BLaER1 treated with 17β-estradiol and CSF1 and Interleukin-3, amounts not matched to agents 10 nM and 100 nM (cell line): ENCODE data around the gene SLC39A5.

ENCODE experiments used
- H3K27ac ChIP-seq, 11 experiments: shearing (Covaris generic); formaldehyde crosslinking; 2 replicates each; pipeline ENCODE4 v1.8.1; 2022
- H3K27me3 ChIP-seq, 11 experiments: shearing (Covaris generic); formaldehyde crosslinking; 2 replicates each; pipeline ENCODE4 v1.8.1; 2022
- H3K36me3 ChIP-seq, 11 experiments: shearing (Covaris generic); formaldehyde crosslinking; 2 replicates each; pipeline ENCODE4 v1.8.1; 2022
- H3K4me1 ChIP-seq, 10 experiments: shearing (Covaris generic); formaldehyde crosslinking; 2 replicates each; pipeline ENCODE4 v1.8.1; 2022
- H3K4me2 ChIP-seq, 11 experiments: shearing (Covaris generic); formaldehyde crosslinking; 2 replicates each; pipeline ENCODE4 v1.8.1; 2022
- H3K4me3 ChIP-seq, 10 experiments: shearing (Covaris generic); formaldehyde crosslinking; 2 replicates each; pipeline ENCODE4 v1.8.1; 2022
- H3K9ac ChIP-seq, 11 experiments: shearing (Covaris generic); formaldehyde crosslinking; 2 replicates each; pipeline ENCODE4 v1.8.1; 2022
- H3K9me3 ChIP-seq, 11 experiments: shearing (Covaris generic); formaldehyde crosslinking; replicated peaks in 1 of 11; 2 replicates each; pipeline ENCODE4 v1.8.1; 2022
- H4K20me1 ChIP-seq, 11 experiments: shearing (Covaris generic); formaldehyde crosslinking; 2 replicates each; pipeline ENCODE4 v1.8.1; 2022
- Cebpa-rat ChIP-seq, 11 experiments: shearing (Covaris generic); IDR thresholded peaks; 2 replicates each; pipeline ENCODE4 v1.8.1; 2022

SLC39A5 gene

DNA sequence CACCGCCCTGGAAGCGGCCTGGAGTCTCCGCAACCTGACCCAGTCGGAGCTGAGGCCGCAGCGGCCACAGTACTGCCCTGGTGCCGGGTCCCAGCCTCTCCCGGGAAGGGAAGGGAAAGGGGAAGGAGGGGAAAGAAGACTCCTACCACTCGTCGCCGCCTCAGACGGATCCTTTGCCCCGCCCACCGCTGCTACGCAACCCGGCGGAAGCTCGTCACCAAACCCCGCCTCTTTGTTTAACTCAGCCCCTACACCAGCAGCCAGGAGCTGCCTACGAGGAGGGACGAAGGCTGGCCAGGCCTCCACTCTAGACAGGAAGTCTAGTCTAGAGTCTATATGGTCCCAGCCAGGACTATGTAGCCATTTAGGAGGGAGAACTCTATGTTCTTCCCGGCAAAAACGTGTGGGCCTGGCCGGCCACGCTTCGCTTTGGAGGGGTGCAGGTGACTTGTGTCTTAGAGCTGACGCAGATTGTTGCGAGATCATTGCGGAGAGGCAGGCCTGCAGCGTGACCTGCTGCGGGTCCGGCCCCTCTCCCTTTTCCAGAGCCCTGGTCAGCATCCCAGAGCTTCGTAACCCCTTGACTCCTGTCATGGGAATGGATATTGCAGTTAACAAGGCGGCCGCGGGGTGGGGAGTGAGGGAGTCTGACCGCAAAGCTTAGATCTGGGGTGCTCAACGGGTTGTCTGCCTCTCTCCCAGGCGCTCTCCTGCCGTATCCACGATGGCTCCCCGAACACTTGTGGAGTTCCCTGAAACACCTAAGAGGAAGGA, 7.9 kb upstream of the SLC39A5 start, which contains the start of gene RNF41:
Gene RNF41 (minus strand): TSS at position 166 of the 774 bp plus-strand sequence. CDS start 7,875 bp downstream, outside the sequence.
- H3K9me3 ChIP-seq: no peaks in the 10 kb centered on the region
- peaks cover 7 to 27% (median 15%) of the 10 kb centered on the region in 11 experiments; a peak in 21 of 22 replicates for H3K36me3 ChIP-seq
- H3K4me3 ChIP-seq: peak within 1 kb of the TSS; percentile 80 to 97 (median 89)
- H4K20me1 ChIP-seq: peaks cover 0 to 35% (median 12%) of the 10 kb centered on the region in 11 experiments; a peak in 11 of 22 replicates
- H3K4me2 ChIP-seq: peak within 1 kb of the TSS; percentile 86 to 100 (median 95)
- H3K4me1 ChIP-seq: peaks cover 47 to 59% (median 52%) of the 10 kb centered on the region in 10 experiments
- TF ChIP-seq Cebpa-rat (IDR thresholded peaks at IDR 0.05): no peak
- peak within 1 kb of the TSS; percentile 82 to 93 (median 89) for H3K27ac ChIP-seq
- no peaks in the 10 kb centered on the region for H3K27me3 ChIP-seq
- H3K9ac ChIP-seq: peak within 1 kb of the TSS; percentile 83 to 93 (median 91)

DNA sequence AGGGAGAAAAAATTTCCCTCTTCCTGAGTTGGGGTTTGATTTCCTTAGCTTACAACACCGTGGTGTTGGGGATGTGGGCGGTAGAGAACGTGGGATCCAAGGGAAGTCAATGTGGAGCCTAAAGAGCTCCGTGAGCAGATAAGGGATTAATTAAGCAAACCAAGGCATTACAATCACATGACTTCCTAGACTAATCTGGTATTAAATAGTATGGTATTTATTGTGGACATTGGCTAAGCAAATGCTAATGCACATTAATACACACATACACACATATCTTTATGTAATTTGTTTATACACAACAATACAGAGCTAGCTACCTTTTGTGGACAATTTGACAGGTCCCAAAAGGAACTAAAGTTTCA, 7.3 kb upstream of the SLC39A5 start:
- peak overlapping the region; percentile 80 to 97 (median 89) for H3K4me3 ChIP-seq

DNA sequence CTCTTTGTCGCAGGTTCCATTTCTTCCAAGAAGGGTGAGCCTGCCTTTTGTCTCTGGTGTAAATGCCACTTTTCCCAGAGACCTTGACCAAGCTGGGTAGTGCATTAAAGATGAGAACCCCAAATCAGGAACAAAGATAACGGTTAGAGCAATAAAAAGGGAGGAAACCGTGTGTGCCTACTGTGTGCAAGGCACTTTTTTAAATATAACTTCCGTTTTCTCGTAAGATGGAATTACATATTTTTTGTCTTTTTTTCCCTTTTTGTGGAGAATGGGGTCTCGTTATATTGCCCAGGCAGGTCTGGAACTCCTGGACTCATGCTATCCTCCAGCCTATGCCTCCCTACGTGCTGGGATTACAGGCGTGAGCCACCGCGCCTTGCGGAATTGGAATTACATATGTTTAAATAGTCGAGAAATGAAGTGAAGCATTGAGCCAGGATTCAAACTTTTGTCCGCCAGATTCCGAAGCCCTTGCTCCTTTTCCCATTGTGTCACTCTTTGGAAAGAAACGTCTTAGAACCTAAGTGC, 6.2 kb upstream of the SLC39A5 start:
- Histone ChIP-seq H3K4me3 (peak overlapping the region; percentile 65 to 79 (median 74); a peak in 19 of 20 replicates), H3K9ac (peak overlapping the region in 7 of 11 experiments; percentile 14 to 85 (median 79); a peak in 13 of 22 replicates), H3K36me3 (peaks cover 0 to 21% (median 6%) of the 10 kb centered on the region in 11 experiments; a peak in 8 of 22 replicates), H3K4me2 (peak overlapping the region; percentile 86 to 100 (median 95)), H3K27me3 (no peaks in the 10 kb centered on the region), H3K4me1 (peaks cover 47 to 66% (median 57%) of the 10 kb centered on the region in 10 experiments), H4K20me1 (peaks cover 0 to 18% (median 0%) of the 10 kb centered on the region in 11 experiments; a peak in 8 of 22 replicates), H3K9me3 (no peaks in the 10 kb centered on the region), H3K27ac (peak overlapping the region in 10 of 11 experiments; percentile 1 to 93 (median 65); a peak in 11 of 22 replicates)
- no peak for TF ChIP-seq Cebpa-rat (IDR thresholded peaks at IDR 0.05)

More for the DNA sequence above, 7.3 kb upstream of the SLC39A5 start:
- H4K20me1 ChIP-seq: peaks cover 0 to 30% (median 6%) of the 10 kb centered on the region in 11 experiments; a peak in 10 of 22 replicates
- peaks cover 2 to 26% (median 13%) of the 10 kb centered on the region in 11 experiments; a peak in 20 of 22 replicates for H3K36me3 ChIP-seq
- peak overlapping the region; percentile 86 to 100 (median 95) for H3K4me2 ChIP-seq
- no peaks in the 10 kb centered on the region for H3K9me3 ChIP-seq
- H3K4me1 ChIP-seq: peaks cover 47 to 59% (median 52%) of the 10 kb centered on the region in 10 experiments
- peak overlapping the region; percentile 83 to 93 (median 91) for H3K9ac ChIP-seq
- TF ChIP-seq Cebpa-rat (IDR thresholded peaks at IDR 0.05): no peak
- H3K27me3 ChIP-seq: no peaks in the 10 kb centered on the region
- H3K27ac ChIP-seq: peak overlapping the region; percentile 82 to 93 (median 89)

DNA sequence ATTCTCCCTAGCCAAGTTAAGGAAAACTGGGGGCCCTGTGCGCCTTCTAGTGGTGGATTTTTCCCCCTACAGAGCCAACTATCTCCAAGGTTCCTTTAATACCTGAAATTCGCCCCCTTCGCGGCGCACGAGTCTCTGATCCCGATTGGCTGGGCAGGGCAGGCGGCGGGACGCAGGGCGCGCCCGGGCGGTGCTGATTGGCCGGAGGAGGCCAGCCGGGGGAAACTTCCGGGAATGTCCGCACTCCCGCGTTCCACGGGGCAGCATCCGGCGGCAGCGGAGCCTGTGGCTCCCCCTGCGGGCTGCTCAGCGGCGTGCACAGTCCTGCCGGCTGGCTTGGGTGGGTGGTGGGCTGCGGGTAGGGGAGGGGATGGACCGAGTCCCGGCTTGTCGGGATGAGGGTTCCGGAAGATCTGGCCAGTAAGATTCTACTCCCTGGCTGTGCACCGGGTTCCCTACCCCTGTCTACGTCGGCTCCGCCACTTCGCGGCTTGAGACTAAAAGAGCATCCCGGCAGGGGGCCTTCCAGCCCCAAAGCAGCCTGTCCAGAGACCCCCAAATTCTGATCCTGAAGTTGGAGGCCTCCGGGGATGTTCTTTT, 5.6 kb upstream of the SLC39A5 start, which contains the start of gene NABP2:
Gene NABP2 (plus strand): TSS at position 241 of the 600 bp plus-strand sequence. CDS start 515 bp downstream, outside the sequence.
- peaks cover 41 to 71% (median 58%) of the 10 kb centered on the region in 10 experiments for H3K4me1 ChIP-seq
- peak within 1 kb of the TSS; percentile 19 to 93 (median 70); a peak in 21 of 22 replicates for H3K27ac ChIP-seq
- TF ChIP-seq Cebpa-rat (IDR thresholded peaks at IDR 0.05): no peak

DNA sequence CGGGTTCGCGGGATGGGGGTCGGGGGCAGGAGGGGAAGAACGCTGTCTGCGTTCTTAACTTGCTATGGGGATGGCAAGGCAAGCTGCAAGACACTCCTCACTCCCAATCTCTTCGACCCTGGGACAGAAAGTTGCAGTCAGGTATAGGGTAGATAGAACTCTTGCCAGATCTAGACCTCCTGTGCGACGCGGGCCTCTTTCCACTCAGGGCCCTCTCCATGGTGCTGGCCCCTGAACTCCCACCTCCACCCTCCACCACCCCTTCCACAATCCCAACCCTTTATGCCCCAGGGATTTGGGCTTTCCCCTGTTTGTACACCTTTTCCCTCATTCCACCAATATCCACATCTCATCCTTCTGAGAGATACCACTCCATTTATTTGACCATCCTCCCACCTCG, 4.9 kb upstream of the SLC39A5 start:
- Histone ChIP-seq H3K4me2 (peak overlapping the region; percentile 86 to 98 (median 95)), H4K20me1 (peaks cover 0 to 6% (median 0%) of the 10 kb centered on the region in 11 experiments; a peak in 7 of 22 replicates), H3K4me3 (peak overlapping the region; percentile 65 to 79 (median 74)), H3K27me3 (no peaks in the 10 kb centered on the region), H3K9me3 (no peaks in the 10 kb centered on the region), H3K9ac (peak overlapping the region; percentile 68 to 85 (median 81); a peak in 21 of 22 replicates), H3K36me3 (peaks cover 0 to 21% (median 5%) of the 10 kb centered on the region in 11 experiments; a peak in 6 of 22 replicates), H3K27ac (peak overlapping the region in 7 of 11 experiments; percentile 39 to 93 (median 70); a peak in 12 of 22 replicates), H3K4me1 (peaks cover 34 to 72% (median 58%) of the 10 kb centered on the region in 10 experiments)
- no peak for TF ChIP-seq Cebpa-rat (IDR thresholded peaks at IDR 0.05)

More for the DNA sequence above, 5.6 kb upstream of the SLC39A5 start, which contains the start of gene NABP2:
- Histone ChIP-seq H3K27me3 (no peaks in the 10 kb centered on the region), H3K9me3 (no peaks in the 10 kb centered on the region), H3K4me3 (peak within 1 kb of the TSS; percentile 65 to 79 (median 74)), H3K36me3 (peaks cover 0 to 21% (median 6%) of the 10 kb centered on the region in 11 experiments; a peak in 8 of 22 replicates), H4K20me1 (peaks cover 0 to 13% (median 0%) of the 10 kb centered on the region in 11 experiments; a peak in 8 of 22 replicates), H3K9ac (peak within 1 kb of the TSS; percentile 68 to 85 (median 81)), H3K4me2 (peak within 1 kb of the TSS; percentile 86 to 100 (median 95))

DNA sequence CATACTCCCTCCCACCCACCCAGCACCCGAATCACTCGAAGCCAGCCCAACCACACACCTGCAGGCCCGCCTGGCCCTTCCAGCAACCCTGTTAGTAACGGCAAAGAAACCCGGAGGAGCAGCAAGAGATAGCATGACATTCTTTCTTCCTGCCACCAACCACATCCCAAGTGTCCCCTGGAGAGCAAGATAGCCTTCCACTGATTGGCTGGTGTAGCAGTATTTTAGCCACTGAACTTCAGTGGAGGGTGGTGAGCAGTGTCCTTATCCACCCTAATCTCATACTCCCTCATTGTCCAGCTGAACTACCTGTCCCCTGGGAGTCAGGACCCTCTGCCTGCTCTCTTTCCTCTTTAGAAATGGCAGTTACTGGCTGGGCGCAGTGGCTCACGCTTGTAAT, 769 bp upstream of the SLC39A5 start:
- no peak overlapping the region for H3K4me3 ChIP-seq
- no peak for TF ChIP-seq Cebpa-rat (IDR thresholded peaks at IDR 0.05)
- no peaks in the 10 kb centered on the region for H4K20me1 ChIP-seq
- H3K9me3 ChIP-seq: no peaks in the 10 kb centered on the region
- 0 out of 22 replicates have a peak overlapping the region, but pooled peaks of 1 of the 11 experiments have one; percentile 26 for H3K9ac ChIP-seq
- H3K4me2 ChIP-seq: peak overlapping the region in 9 of 11 experiments; percentile 39 to 80 (median 68); a peak in 17 of 22 replicates
- peak overlapping the region in 7 of 11 experiments; percentile 8 to 60 (median 44); a peak in 9 of 22 replicates for H3K27ac ChIP-seq
- peaks cover 0 to 21% (median 5%) of the 10 kb centered on the region in 11 experiments; a peak in 6 of 22 replicates for H3K36me3 ChIP-seq
- H3K4me1 ChIP-seq: peaks cover 19 to 58% (median 48%) of the 10 kb centered on the region in 10 experiments; a peak in 19 of 20 replicates
- no peaks in the 10 kb centered on the region for H3K27me3 ChIP-seq

DNA sequence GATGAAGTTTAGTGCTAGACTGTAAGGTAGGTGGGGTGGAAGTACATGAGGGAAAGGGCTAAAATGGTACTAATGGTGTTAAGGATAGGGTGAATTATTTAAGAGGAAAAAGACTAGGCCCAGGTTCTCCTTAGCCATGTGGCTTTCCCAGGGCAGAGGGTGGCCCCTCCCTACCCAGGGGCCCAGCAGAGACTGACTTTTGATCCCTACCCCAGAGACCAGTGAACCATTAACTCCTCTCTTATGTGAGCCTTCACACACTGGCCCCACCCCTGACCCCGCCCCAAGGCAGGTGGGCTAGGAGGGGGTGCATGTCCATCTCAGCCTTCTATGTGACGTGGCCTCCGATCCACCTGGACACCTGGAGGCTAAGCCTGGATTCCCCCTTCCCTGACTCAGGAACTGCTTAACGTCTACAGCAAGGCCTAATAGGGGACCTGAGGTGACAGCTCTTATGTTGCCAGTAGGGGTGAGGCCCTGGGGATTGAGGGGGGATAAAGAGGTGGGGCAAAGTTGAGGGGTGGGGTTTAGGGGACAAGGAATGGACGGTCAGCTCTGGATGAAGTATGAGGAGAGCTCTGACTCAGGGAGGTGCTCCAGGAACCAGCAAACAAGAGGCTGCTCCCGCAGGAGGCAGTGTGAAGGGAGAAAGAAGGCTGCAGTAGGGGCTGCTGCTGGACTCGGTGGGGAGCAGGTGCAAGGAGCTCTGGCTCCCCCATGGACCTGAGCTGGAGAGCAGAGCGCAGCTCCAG, 757 bp downstream of the SLC39A5 start:
- no peaks in the 10 kb centered on the region for H3K27me3 ChIP-seq
- peak overlapping the region in 4 of 11 experiments; percentile 17 to 45 (median 26); a peak in 4 of 22 replicates for H3K9ac ChIP-seq
- H4K20me1 ChIP-seq: no peaks in the 10 kb centered on the region; a peak in 1 of 22 replicates
- H3K4me1 ChIP-seq: peaks cover 9 to 46% (median 36%) of the 10 kb centered on the region in 10 experiments; a peak in 19 of 20 replicates
- TF ChIP-seq Cebpa-rat (IDR thresholded peaks at IDR 0.05): no peak
- H3K4me2 ChIP-seq: peak overlapping the region; percentile 39 to 80 (median 66)
- H3K4me3 ChIP-seq: no peak overlapping the region
- peaks cover 0 to 20% (median 5%) of the 10 kb centered on the region in 11 experiments; a peak in 6 of 22 replicates for H3K36me3 ChIP-seq
- peak overlapping the region in 3 of 11 experiments; percentile 39 to 60 (median 53); a peak in 4 of 22 replicates for H3K27ac ChIP-seq
- H3K9me3 ChIP-seq: no peaks in the 10 kb centered on the region
